Renal cortical epithelial cell (primary cell): ENCODE measurements around the gene CCL21. TPM values are rescaled to one million over a fixed set of nuclear protein-coding genes. Genes with fewer than 3 reads are reported as not detected.

ENCODE experiments used
- DNase-seq: peaks from one replicate; pipeline ENCODE4 v3.0.0-alpha.2; 2011; ENCODE audit warnings: low read depth
- total RNA-seq: library from RNA; depleted of rRNA; stranded (reverse); fragments of >200 nt; gene quantifications from 2 replicates; pipeline ENCODE4 v1.2.3, GENCODE V29; 2014

CCL21 gene
- total RNA-seq, 1 donor from 2014 or later = not detected

DNA sequence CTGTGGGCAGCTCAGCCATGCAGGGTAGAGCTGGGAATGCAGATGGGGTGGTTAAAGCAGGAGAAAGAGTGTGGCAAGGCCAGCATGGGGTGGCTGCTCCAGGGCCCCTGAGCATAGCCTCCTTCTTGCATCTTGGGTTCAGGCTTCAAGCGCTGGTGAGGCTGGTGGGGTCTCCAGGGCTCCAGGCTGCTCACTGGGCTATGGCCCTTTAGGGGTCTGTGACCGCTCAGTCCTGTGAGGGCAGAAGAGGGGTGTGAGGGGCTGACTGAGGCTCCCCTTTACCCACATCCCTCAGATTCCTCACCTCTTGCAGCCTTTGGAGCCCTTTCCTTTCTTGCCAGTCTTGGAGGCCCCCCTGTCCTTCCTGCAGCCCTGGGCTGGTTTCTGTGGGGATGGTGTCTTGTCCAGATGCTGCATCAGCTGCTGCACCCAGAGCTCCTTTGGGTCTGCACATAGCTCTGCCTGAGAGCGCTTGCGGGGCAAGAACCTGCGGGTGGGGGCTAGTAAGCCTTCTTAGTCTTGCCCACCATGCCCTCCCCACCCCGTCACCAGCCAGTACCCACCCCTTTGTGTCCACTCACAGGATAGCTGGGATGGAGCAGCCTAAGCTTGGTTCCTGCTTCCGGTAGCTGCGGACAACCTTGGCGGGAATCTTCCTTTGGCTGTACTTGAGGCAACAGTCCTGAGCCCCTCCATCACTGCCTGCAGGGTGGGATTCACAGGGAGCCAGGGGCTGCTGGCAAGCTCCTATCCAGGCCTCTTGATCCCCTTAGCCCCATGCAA lies 549 bp downstream of the CCL21 start:
- no peak for DNase-seq

DNA sequence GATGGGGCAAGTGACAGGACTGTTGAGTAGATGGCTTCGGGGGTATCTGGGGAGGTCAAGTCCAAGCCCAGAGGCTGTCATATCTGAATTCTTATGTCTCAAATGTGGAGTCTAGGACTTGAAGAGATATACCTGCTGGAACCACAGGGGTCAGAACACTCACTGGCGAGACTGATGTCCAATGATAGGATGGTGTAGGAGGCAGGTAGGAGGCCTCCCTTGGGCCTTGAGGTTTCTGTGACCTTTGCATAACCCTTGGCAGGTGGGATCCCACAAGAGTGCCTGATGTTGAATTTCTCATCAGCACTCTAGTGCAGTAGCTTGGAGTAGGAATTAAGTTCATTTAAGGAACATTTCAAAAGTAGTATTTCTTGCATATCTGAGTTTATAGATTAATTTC lies 2.8 kb downstream of the CCL21 start:
- no peak for DNase-seq

DNA sequence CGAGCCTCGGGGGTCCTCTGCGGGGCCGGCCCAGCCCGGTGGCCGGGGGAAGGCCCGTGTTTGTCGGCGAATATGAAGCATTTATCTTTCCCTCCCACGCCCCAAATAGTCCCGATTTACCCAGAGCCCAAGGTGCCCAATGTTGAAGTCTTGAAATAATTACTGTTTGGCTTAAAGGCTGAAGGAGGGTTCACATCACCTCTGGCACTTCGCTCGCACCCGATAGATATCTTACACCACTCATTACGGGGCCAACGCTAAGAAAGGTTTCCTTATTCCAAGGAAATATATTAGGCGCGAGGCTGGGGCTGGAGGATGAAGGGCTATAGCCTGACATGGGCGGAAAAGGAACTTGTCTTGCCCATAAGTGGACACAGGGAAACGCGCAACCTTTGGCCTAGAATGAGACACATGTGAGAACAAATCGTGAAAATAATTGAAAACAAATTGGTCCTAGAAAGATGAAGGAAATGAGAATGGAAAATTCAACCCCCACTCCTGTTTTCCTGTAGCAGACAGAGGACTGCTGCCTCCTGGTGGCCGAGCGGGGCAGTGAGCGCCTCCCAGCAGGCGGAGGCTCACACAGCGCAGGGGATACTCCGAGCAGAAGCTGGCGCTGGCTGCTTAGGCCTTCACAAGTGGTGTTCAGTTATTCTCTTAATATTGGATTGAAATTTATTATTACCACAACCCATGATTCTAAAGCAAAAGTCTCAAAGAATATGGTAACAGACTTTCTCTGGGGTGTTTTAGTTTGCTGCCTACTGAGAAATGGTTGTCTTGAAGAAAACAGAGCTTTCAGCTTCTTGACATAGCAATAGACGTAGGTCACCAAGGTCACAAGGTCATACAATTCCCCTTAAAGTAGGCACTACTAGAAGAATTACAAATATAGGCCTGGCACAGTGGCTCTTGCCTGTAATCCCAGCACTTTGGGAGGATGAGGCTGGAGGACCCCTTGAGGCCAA lies 7.9 kb downstream of the CCL21 start:
- DNase-seq = peak; percentile 70

DNA sequence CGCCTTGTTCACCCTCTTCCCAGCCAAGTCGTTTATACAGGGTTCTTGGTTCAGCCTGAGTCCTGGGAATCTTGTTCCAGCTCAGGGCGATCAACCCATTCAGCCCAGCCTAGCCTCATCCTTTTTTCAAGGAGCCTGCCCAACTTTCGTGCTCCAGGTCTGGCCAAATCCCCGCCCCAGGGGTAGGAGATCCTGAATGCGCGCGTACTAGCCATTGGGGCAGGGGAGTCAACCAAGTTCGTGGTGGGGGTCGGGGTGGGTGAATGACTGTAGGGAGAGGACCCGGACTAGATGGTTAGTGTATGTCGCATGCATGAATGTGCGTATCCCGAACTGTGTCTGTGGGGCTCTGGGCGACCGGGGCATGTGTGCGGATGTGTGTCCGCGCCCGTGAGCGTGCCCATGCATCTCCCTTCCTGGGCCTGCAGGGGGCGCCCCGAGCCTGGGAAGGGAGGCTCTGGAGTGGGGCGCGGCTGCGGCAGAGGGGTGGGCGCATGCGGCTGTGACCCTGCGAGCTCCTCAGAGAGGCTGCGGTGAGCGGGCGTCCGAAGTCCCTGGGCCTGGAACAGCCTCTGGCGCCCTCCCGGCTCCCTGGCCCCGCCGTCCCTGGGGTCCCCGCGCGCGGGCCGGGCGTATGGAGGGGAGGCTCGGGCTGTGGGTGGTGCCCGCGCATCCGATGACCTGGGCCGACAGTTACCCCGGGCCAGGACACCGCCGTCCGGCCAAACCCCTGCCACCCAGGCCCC lies 8.7 kb downstream of the CCL21 start:
- peak; percentile 6 for DNase-seq

DNA sequence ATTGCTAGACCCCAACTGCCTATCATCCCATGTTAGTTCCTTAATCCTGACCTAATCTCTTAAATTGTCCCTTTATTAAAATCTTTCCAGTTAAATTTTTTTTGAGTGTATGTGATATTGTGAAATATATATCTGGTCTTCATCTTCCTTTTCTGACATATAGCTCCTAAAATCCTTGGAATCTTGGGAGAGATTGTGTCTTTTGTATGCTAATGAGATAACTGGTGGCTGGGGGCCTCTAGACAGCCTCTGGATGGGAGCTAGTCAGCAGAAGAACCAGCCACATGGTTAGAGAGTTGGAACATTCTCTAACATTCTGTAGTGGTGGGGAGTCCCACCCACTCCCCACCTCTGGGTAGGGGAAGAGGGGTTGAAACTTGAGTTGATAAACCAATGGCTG lies 15.1 kb downstream of the CCL21 start:
- no peak for DNase-seq

DNA sequence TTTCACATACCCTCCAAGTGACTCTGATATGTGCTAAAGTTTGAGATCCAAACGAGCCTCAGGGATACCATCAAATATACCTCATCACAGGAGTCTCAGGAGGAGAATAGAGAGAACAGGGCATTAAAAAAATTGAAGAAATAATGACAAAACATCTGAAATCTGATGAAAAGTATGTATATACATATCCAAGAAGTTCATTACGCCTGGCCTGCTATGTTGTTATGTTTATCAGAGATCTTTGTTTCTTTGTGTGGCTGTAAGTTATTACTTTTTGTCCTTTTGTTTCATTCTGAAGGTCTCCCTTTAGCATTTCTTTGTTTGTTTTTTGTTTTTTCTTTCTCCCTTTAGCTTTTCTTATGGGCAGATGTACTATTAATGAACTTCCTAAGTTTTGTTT lies 16.4 kb downstream of the CCL21 start:
- no peak for DNase-seq

DNA sequence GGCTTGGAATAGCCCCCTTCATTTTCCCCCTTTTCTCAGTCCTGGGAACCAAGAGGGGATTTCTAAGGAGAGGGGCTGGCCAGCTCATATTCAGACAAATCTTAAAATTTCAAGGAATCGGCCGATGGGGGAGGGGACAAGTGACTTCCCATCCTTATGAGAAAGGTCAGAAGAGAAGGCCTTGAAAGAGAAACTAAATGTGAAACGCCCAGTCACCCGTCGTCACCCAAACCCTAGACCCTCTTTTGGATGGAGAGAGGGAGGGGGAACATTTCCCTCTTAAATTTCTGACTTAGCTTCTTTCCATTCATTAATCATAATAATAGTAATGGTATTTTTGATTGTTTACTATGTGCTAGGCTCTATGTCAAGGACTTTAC lies 18.0 kb downstream of the CCL21 start:
- no peak for DNase-seq

DNA sequence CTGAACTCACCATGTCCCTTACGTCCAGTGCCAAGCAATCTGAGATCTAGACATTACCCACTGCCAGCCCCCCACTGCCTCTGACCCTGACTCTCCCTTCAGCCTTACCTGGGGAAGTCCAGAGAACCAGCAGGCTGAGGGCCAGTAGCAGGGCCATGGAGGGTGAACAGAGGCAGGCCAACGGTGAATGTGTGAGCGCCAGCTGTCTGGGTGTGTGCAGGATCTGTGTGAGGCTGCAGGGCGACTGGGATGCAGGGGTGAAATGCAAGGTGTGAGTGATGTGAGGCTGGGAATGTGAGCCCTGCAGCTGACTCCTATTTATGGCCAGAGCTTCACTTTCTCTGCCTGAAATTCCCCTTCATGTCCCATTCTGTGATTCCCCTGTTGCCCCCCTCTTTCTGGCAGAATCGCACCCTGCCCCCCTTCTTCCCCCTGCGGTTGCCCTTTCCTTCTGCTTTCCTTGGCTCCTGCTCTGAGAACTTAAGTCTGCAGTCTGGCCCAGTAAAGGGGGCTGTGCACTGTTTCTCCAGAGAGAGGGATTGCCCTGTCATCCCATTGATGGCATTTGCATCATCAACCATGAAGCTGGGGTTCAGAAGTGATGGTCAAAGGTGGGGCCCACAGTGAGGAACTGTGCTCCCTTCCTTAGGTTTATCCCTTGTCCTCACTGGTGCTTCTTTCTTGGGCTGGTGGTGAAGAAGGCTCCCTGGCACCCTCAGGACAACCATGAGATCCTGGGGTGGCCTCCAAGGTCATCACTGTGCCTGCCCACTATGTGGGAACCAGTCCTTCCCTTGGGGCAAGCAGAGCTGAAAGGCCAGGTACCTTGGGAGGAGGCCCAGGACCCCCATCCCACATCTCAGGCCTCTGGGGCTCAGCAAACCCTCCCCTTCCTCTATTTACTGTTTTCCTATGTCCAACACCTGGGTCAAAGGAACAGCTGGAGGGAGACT lies 18.7 kb downstream of the CCL21 start, which contains the start of gene CCL19:
CCL19 (minus strand) TSS at position 294 of the 953 bp plus-strand sequence; CDS start at position 157, 137 bp downstream.
- no peak for DNase-seq

DNA sequence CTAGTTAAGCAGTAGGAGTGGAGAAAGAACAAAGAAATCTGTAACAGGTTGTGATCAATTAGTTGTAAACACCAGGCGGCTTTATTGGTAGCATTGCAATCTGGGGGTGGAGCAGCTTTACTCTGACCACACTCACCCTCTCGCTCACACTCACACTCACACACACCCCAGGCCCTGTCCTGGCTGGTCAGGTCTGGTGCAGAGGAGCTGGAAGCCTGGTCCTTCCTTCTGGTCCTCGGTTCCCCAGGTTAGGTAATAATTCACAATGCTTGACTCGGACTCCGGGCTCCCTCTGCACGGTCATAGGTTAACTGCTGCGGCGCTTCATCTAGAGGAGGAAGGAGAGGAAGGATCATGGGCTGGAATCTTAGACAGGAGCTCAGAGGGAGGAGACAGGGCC lies 20.4 kb downstream of the CCL21 start:
- DNase-seq = no peak

DNA sequence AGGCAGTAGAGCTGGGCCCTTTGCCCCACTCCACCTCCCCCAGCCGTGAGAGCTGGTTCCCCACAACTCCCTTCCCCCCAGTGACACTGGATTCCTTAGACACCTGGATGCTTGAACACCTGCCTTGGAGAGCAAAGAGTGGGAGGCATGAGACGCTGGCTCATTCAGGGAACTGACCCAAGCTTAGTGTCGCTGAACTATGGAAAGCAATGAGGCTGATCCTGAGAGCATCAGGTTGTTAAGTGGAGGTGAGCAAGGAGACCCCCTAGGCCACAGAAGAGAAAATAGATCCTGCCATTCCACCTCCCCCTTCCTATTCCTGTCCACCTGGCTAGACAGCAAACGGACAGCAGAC lies 20.8 kb downstream of the CCL21 start:
- DNase-seq = no peak

DNA sequence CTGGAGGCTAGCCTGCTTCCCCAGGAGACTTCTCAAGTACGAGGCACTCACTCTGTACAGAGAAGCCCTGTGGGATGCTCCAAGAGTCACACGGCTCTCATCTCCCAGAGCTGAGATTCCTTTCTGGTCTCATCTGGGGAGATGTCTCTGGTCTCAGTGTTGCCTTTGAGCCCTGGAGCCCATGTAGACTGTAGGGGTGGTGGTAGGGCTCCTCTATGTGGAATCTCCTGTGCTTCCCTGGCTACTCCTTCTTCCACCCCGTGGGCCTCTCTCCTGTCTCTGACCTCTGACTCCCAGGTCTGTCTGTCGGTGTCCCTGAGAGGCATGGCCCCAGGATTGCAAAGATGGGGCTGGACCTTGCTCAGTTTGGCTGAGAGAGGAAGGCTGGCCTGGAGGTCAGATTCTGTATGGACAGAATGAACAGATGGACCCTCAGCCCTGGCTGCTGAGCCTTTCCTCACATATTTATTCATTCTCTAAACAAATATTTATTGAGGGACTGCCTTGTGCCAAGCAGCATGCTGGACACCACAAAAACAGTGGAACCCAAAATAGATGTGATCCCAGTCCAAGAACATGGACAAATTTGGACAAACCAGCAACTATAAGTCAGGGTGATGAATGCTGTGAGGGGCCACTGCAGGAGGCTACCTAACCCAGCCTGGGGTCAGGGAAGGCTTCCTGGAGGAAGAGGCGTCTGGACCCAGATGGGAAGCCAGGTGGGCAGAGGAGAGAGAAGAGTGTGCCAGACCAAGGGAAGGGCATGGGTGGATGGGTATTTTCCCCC lies 21.4 kb downstream of the CCL21 start:
- DNase-seq = no peak

DNA sequence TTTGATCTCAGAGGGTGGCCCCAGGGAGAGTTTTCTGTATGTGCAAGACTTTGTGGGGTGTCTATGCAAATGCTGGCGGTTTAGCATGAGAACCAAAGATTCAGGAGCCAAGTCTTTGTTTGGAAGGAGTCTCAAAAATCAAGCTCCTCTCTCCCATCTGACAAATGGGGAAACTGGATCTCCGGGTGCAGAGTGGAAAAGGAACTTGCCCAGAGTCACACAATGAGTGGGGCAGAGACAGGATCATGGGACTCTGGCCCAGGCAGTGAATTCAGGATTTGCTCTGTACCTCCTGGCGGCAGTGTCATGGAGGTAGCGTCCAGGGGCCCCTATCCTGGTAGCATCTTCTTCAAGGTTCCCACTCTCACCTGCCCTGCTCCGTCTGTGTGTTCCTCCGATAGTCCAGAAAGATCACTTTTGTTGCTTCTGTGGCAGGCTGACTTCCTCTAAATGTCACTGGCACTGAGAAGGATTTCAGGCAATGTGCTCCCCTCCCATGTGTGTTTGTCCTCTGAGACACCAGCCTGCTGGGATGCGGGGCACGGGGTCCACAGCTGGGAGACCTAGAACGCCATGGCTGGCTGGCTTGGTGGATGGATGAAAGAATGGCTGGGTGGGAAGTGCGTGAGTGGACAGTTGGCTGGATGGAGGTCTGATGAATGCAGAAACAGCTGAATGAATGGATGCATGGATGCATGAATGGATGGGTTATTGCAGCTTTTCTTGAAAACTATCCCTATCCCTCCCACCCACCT lies 22.5 kb downstream of the CCL21 start:
- no peak for DNase-seq

DNA sequence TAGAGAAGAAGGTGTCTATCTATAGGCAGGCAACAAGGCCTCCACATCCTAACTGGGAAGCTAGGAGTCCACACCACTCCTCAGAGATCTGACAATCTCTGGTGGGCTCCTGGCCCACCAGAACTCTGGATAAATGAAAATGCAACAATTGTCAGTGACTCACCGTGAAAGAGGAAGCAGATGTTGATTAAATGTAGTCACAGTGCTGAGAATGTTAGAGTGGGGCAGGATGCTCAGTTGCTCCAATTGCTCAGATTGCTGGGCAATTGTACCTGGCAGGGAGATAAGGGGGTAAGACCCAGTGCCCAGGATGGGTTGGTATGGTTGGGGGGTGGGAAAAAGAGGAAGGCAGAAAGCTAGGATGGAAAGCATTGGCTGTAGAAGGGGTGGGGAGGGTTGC lies 23.2 kb downstream of the CCL21 start:
- DNase-seq = no peak

DNA sequence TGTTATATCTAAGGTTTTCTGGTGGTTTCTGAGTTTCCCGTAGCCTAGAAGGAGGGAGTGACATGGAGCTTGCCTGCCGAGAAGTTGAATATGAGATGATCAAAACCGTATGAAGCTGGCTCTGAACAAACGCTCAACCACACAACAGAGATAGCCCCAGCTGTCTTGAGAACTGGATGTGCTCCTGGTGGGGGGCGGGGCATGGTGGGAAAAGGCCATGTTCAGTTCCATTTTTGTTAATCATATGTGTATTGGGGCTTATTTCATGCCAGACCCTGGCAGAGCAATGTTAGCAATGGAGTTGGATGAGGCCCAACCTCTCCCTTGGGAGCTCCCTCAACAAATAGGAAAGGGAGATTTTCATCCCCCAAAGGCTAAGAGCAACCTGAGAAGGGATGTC lies 23.7 kb downstream of the CCL21 start:
- DNase-seq = no peak

DNA sequence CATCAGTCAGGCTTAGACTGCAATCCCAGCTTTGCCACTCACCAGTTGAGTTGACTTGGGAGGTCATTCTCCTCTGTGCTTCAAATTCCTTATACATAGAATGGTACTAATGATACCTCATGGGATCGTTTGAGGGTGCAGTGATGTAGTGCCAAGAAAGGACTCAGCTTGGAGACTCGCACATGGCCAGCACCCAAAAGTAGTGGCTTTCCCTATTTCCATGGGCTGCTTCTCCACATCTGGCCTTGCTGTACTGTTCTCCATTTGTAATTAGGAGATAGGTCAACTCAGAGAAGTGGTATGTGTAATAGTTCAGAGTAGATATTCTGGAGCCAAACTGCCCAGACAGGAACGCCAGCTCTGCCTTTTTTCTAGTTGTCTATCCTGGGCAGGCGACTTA lies 24.3 kb downstream of the CCL21 start:
- DNase-seq = no peak

DNA sequence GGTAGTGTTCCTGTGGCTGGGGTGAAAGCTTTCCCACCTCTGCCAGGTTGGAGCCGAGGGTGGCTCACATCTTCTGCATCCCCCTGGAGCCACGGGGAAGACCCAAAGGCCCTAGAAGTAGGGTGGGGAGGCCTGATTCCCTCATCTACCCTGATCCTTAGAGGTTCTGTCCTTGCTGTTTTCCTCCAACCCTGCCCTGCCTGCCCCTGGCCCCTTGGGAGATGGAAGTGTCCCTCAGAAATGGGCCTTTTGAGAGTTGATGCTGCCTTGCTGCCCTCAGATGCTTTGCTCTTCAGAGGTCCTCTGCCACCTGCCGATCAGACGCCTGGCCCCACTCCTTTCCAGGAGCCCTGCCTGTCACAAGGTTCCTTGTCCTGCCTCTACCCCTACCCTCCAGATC lies 25.1 kb downstream of the CCL21 start:
- DNase-seq = no peak

DNA sequence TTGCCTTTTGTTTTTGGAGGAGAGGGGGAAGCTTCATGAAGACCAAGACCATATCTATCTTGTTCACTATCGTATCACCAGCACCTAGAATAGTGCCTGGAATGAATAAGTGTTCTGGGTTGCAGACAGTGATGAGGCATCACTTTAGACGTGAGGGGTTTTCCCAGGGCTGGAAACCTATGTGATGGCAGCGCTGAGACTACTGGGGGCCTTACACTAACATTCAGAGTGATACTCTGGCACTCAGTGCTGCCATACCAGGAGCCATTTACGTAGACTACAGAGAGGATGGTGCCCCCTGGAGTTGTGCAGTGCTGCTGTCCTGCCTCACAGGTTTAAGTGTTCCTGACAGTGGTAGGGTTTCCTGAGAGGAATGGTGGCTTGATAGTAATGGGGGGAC lies 25.8 kb downstream of the CCL21 start:
- no peak for DNase-seq

DNA sequence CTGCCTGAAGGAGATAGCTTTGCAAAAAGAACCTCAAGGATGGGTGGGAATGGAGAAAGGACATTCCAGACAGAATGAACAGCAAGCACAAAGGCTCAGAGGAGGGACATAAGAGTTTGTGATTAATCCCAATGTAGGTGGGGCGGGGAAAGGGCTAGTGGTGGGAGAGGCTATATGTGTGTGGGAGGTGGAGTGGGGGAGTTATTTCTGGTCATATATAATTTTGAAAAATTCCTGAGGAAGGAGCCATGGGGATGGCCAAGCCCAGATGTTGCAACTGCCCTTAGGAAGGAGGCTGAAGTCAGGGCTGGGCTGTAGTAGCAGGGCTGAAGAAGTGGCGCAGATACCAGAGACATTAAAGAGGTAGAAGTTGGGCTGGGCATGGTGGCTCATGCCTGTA lies 34.1 kb downstream of the CCL21 start:
- no peak for DNase-seq

DNA sequence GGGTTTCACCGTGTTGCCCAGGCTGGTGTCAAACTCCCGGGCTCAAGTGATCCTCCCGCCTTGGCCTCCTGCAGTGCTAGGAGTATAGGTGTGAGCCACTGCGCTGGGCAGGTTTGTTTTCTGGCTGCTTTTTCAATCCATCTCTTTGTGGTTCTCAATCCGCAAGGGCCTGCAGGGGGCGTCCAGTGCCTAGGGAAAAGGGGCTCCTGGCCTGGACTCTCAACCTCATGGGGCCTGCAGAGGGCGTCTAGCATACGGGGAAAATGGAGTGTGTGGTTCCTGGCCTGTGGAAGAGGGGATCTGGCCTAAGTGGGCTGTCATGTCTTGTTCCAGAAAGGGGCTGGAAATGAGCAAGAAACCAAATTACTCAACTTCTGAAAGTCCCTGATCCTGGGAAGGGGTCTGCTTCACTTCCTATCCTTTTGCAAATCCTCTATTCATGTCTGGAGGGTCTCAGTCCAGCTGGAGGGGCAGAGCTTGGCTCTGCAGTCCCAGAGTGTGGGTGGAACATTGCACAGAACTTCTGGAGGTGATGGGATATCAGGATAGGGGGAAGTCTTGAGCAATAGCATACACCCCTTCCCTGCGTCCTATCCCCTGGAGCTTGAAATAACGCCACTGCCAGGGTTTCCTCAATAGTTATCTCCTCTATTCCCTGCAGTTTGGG lies 34.8 kb downstream of the CCL21 start:
- peak; percentile 20 for DNase-seq
